ENCODE results near the gene MYLK4. TPM values are rescaled to one million over a fixed set of nuclear protein-coding genes. Genes with fewer than 3 reads are reported as not detected.

Gene MYLK4
- total and polyA plus RNA-seq, 2 experiments from 2014 or later = 0.29 to 0.43 TPM

DNA sequence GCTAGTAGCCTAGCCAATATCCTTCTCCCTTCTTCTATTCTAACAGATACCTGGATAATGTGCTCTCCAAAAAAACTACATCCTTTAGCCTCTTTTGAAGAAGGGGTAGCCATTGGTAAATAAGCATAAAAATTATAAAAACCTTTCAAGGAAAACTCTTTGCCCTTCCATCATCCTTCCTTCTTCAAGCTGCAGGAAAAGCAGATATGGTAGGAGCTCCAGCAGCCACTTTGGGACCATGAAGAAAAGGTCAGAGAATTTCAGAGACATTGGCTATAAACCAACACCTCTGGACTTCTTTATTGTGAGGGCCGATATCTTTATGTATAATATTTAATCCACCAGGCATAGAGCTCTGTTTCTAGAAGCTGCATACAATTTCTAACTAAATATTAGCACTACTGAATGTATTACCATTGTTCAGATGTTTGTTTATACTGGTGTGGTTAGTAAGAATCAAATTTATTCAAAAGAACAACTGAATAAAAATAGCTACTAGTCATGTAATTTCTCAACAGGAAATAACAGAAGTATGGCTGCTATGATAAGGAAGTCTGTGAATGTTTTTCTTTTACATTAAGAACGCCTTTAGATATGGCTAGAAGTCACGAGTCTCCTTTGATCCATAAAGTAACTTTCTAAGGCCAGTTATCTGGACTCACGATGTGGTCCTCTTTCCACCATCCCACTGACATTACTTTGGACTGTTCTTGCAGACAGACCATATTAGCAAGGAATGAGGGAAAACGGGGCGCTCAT lies 32.2 kb downstream of the MYLK4 start:
- Histone ChIP-seq H3K27ac (no peak overlapping the region), H3K4me1 (ENCODE audit: insufficient read depth) (no peaks in the 10 kb centered on the region), H3K4me2 (no peak overlapping the region), H3K4me3 (no peak overlapping the region), H2AFZ (no peak overlapping the region), H4K20me1 (ENCODE audit: insufficient read depth, poor library complexity, severe bottlenecking) (no peaks in the 10 kb centered on the region), H3K36me3 (replicated peaks; ENCODE audit: insufficient read depth, low read depth) (no peaks in the 10 kb centered on the region), H3K79me2 (no peaks in the 10 kb centered on the region), H3K9me2 (replicated peaks; ENCODE audit: insufficient read depth) (no peaks in the 10 kb centered on the region), H3K27me3 (no peaks in the 10 kb centered on the region), H3K9me3 (ENCODE audit: low read depth) (no peaks in the 10 kb centered on the region)
- no peak for TF ChIP-seq EZH2 (IDR thresholded peaks at IDR 0.05; ENCODE audit: borderline replicate concordance)
- TF ChIP-seq CTCF (IDR thresholded peaks at IDR 0.05; ENCODE audit: poor library complexity) = no peak
- no peak for TF ChIP-seq EZH2phosphoT487 (IDR thresholded peaks at IDR 0.05; ENCODE audit: low read depth, severe bottlenecking, unreplicated experiment)
- WGBS (ENCODE audit: low lambda C conversion rate, missing lambda C conversion rate) = 67% methylated on average over 6 of the region's 6 CpGs
- no peak for DNase-seq (ENCODE audit: low spot score)

- H3K27me3 ChIP-seq = no peaks in the 10 kb centered on the region
- no peak overlapping the region for H3K27ac ChIP-seq
- no peak for TF ChIP-seq CTCF (IDR thresholded peaks at IDR 0.05; ENCODE audit: poor library complexity)
- TF ChIP-seq EZH2 (IDR thresholded peaks at IDR 0.05; ENCODE audit: borderline replicate concordance) = no peak
- no peak for TF ChIP-seq EZH2phosphoT487 (IDR thresholded peaks at IDR 0.05; ENCODE audit: low read depth, severe bottlenecking, unreplicated experiment)
- H3K9me2 ChIP-seq (replicated peaks; ENCODE audit: insufficient read depth) = no peaks in the 10 kb centered on the region
- no peak overlapping the region for H3K4me2 ChIP-seq
- no peaks in the 10 kb centered on the region for H3K79me2 ChIP-seq
- no peak overlapping the region for H3K4me3 ChIP-seq
- no peaks in the 10 kb centered on the region for H3K9me3 ChIP-seq (ENCODE audit: low read depth)
- WGBS (ENCODE audit: low lambda C conversion rate, missing lambda C conversion rate) = 80% methylated on average over 9 of the region's 9 CpGs
- no peaks in the 10 kb centered on the region for H3K36me3 ChIP-seq (replicated peaks; ENCODE audit: insufficient read depth, low read depth)
- no peaks in the 10 kb centered on the region for H4K20me1 ChIP-seq (ENCODE audit: insufficient read depth, poor library complexity, severe bottlenecking)
- H3K4me1 ChIP-seq (ENCODE audit: insufficient read depth) = no peaks in the 10 kb centered on the region
- H2AFZ ChIP-seq = no peak overlapping the region
- no peak for DNase-seq (ENCODE audit: low spot score)
These were observed 33.6 kb downstream of the MYLK4 start for GRCh38 chr6:2716936-2717700.

- DNase-seq (ENCODE audit: low spot score) = peak; percentile 60
- no peaks in the 10 kb centered on the region for H3K9me3 ChIP-seq (ENCODE audit: low read depth)
- H3K4me3 ChIP-seq = no peak overlapping the region
- no peaks in the 10 kb centered on the region for H3K9me2 ChIP-seq (replicated peaks; ENCODE audit: insufficient read depth)
- H3K27ac ChIP-seq = peak overlapping the region; percentile 48
- no peaks in the 10 kb centered on the region for H3K36me3 ChIP-seq (replicated peaks; ENCODE audit: insufficient read depth, low read depth)
- H3K79me2 ChIP-seq = no peaks in the 10 kb centered on the region
- no peak overlapping the region for H3K4me2 ChIP-seq
- no peak for TF ChIP-seq EZH2phosphoT487 (IDR thresholded peaks at IDR 0.05; ENCODE audit: low read depth, severe bottlenecking, unreplicated experiment)
- TF ChIP-seq CTCF (IDR thresholded peaks at IDR 0.05; ENCODE audit: poor library complexity) = no peak
- TF ChIP-seq EZH2 (IDR thresholded peaks at IDR 0.05; ENCODE audit: borderline replicate concordance) = no peak
- H3K4me1 ChIP-seq (ENCODE audit: insufficient read depth) = no peaks in the 10 kb centered on the region
- WGBS (ENCODE audit: low lambda C conversion rate, missing lambda C conversion rate) = 49% methylated on average over 5 of the region's 5 CpGs
- H2AFZ ChIP-seq = no peak overlapping the region
- no peaks in the 10 kb centered on the region for H4K20me1 ChIP-seq (ENCODE audit: insufficient read depth, poor library complexity, severe bottlenecking)
- H3K27me3 ChIP-seq = no peaks in the 10 kb centered on the region
These were observed 35.0 kb downstream of the MYLK4 start for GRCh38 chr6:2715737-2716136.
